GM23338 (cell line): Measurements from ENCODE around the gene ACOXL. TPM values are rescaled to one million over a fixed set of nuclear protein-coding genes. Genes with fewer than 3 reads are reported as not detected.

Source experiments
- ATAC-seq: fragments of 200-7000 bp; cut with Tn5 transposase; 3 replicates; pipeline ENCODE4 v1.9.1; 2020
- DNase-seq: peaks from one replicate; pipeline ENCODE4 v3.0.0-alpha.2; 2015; ENCODE audit warnings: low spot score
- H2AFZ ChIP-seq: fragments of 200-600 bp; sonication (generic); 2 replicates; pipeline ENCODE4 v1.8.0; 2016; ENCODE audit warnings: antibody characterized with exemption, mild to moderate bottlenecking, moderate library complexity
- H3F3A ChIP-seq: fragments of 200-600 bp; sonication (generic); replicated peaks from 2 replicates; pipeline ENCODE4 v1.8.0; 2017; ENCODE audit warnings: antibody characterized with exemption, mixed run types, low read depth
- H3K27ac ChIP-seq: fragments of 200-600 bp; sonication (generic); 2 replicates; pipeline ENCODE4 v1.6.1; 2016; ENCODE audit warnings: low read depth
- H3K27me3 ChIP-seq: fragments of 200-600 bp; sonication (generic); 2 replicates; pipeline ENCODE4 v1.8.0; 2016; ENCODE audit warnings: mild to moderate bottlenecking, mixed run types, moderate library complexity; ENCODE audit not compliant: insufficient read depth
- H3K36me3 ChIP-seq: fragments of 200-600 bp; sonication (generic); 2 replicates; pipeline ENCODE4 v1.8.0; 2016; ENCODE audit warnings: mild to moderate bottlenecking; ENCODE audit not compliant: insufficient read depth
- H3K4me1 ChIP-seq: fragments of 200-600 bp; sonication (generic); 2 replicates; pipeline ENCODE4 v1.8.0; 2016; ENCODE audit warnings: mild to moderate bottlenecking, moderate library complexity; ENCODE audit not compliant: insufficient read depth
- H3K4me2 ChIP-seq: fragments of 200-600 bp; sonication (generic); 2 replicates; pipeline ENCODE4 v1.7.1; 2017; ENCODE audit warnings: mixed run types
- H3K4me3 ChIP-seq: fragments of 200-600 bp; sonication (generic); 2 replicates; pipeline ENCODE4 v1.6.1; 2016; ENCODE audit warnings: mixed run types
- H3K79me2 ChIP-seq: fragments of 200-600 bp; sonication (generic); replicated peaks from 2 replicates; pipeline ENCODE4 v1.8.0; 2017; ENCODE audit warnings: mild to moderate bottlenecking; ENCODE audit not compliant: insufficient read depth
- H3K9me2 ChIP-seq: fragments of 200-600 bp; sonication (generic); 2 replicates; pipeline ENCODE4 v1.8.0; 2017; ENCODE audit not compliant: insufficient read depth
- H4K20me1 ChIP-seq: fragments of 200-600 bp; sonication (generic); replicated peaks from 2 replicates; pipeline ENCODE4 v1.8.0; 2017; ENCODE audit warnings: mild to moderate bottlenecking; ENCODE audit not compliant: insufficient read depth
- H3K27ac Mint-ChIP-seq: 2 replicates; pipeline ENCODE4 v1.8.0; 2020; ENCODE audit warnings: inconsistent platforms, mild to moderate bottlenecking, moderate library complexity, mixed read lengths
- H3K27me3 Mint-ChIP-seq: 3 replicates; pipeline ENCODE4 v1.8.0; 2022; ENCODE audit warnings: low read depth, mild to moderate bottlenecking, moderate library complexity, mixed read lengths, inconsistent platforms; ENCODE audit not compliant: insufficient read depth, poor library complexity
- H3K36me3 Mint-ChIP-seq: 3 replicates; pipeline ENCODE4 v1.8.0; 2021; ENCODE audit warnings: low read depth, mild to moderate bottlenecking, inconsistent platforms, moderate library complexity, mixed read lengths
- H3K4me1 Mint-ChIP-seq: 3 replicates; pipeline ENCODE4 v1.8.0; 2020; ENCODE audit warnings: mild to moderate bottlenecking, inconsistent platforms, mixed read lengths
- H3K4me3 Mint-ChIP-seq: 3 replicates; pipeline ENCODE4 v1.8.0; 2021; ENCODE audit warnings: moderate library complexity, mild to moderate bottlenecking, inconsistent platforms, mixed read lengths
- H3K9me3 Mint-ChIP-seq: 3 replicates; pipeline ENCODE4 v1.8.0; 2020; ENCODE audit warnings: moderate library complexity, mild to moderate bottlenecking, inconsistent platforms, mixed read lengths
- CREB1 ChIP-seq: fragments of 250-450 bp; sonication (Bioruptor Pico); IDR thresholded peaks from 2 replicates; pipeline ENCODE4 v1.5.0; 2020; ENCODE audit warnings: low read depth, mild to moderate bottlenecking, moderate library complexity
- CTCF ChIP-seq, 2 experiments: fragments of 200-600 bp in 1 of 2; sonication (generic) in 1 of 2; conservative IDR thresholded peaks; 2 replicates each; pipeline versions ENCODE4 v1.5.1 to v1.6.1; 2016 to 2017; ENCODE audit warnings: antibody characterized with exemption in 2 of 2, low read depth in 2 of 2, mild to moderate bottlenecking in 2 of 2, moderate library complexity in 1 of 2
- ETS1 ChIP-seq: IDR thresholded peaks from 2 replicates; pipeline ENCODE4 v1.6.1; 2016; ENCODE audit warnings: antibody characterized with exemption
- EZH2 ChIP-seq: fragments of 200-600 bp; sonication (generic); IDR thresholded peaks from one replicate; pipeline ENCODE4 v1.8.0; 2017; ENCODE audit warnings: antibody characterized with exemption, mild to moderate bottlenecking, low read depth; ENCODE audit not compliant: unreplicated experiment
- JUNB ChIP-seq: IDR thresholded peaks from one replicate; pipeline ENCODE4 v1.6.1; 2016; ENCODE audit warnings: antibody characterized with exemption; ENCODE audit not compliant: unreplicated experiment
- NANOG ChIP-seq: IDR thresholded peaks from 2 replicates; pipeline ENCODE4 v1.6.1; 2016; ENCODE audit warnings: antibody characterized with exemption, borderline replicate concordance
- POLR2AphosphoS5 ChIP-seq: IDR thresholded peaks from 2 replicates; pipeline ENCODE4 v1.6.1; 2016; ENCODE audit warnings: antibody characterized with exemption, low read depth
- REST ChIP-seq: IDR thresholded peaks from one replicate; pipeline ENCODE4 v1.6.1; 2018; ENCODE audit warnings: antibody characterized with exemption; ENCODE audit not compliant: unreplicated experiment
- ZNF114 ChIP-seq: fragments of 250-450 bp; sonication (Bioruptor Pico); IDR thresholded peaks from 2 replicates; pipeline ENCODE4 v1.5.0; 2020; ENCODE audit warnings: mild to moderate bottlenecking, moderate library complexity
- ZNF331 ChIP-seq: fragments of 250-450 bp; sonication (Bioruptor Pico); IDR thresholded peaks from 2 replicates; pipeline ENCODE4 v1.5.0; 2020; ENCODE audit warnings: low read depth, mild to moderate bottlenecking, moderate library complexity
- ZNF462 ChIP-seq: fragments of 250-450 bp; sonication (Bioruptor Pico); IDR thresholded peaks from 2 replicates; pipeline ENCODE4 v1.5.0; 2020; ENCODE audit warnings: mild to moderate bottlenecking, moderate library complexity
- polyA plus RNA-seq: library from polyadenylated mRNA; unstranded; fragments of >200 nt; fragmentation: Nextera tagmentation; extraction: Ambion mirVana; gene quantifications from 2 replicates; pipeline ENCODE4 v1.2.1, GENCODE V29; 2016
- total RNA-seq: library from RNA; depleted of rRNA; stranded (reverse); fragments of >200 nt; shearing (Covaris generic); gene quantifications from 2 replicates; pipeline ENCODE4 v1.2.3, GENCODE V29; 2014

The ACOXL gene
- total and polyA plus RNA-seq, 2 experiments from 2014 or later = 9.0 to 14.7 TPM

- TF ChIP-seq ETS1 (no peak), CREB1 (CRISPR knock-in tag) (no peak), ZNF114 (CRISPR knock-in tag) (no peak), NANOG (no peak), JUNB (no peak), ZNF331 (CRISPR knock-in tag) (no peak)
Observed at GRCh38 chr2:110843496-110843895, 111.1 kb downstream of the ACOXL start (continued).

- no peaks in the 10 kb centered on the region for H3K9me3 Mint-ChIP-seq
- H3K9me2 ChIP-seq = 0 out of 2 replicates have a peak, but pooled peaks cover 12% of the 10 kb centered on the region
- H3K79me2 ChIP-seq = no peaks in the 10 kb centered on the region
- H3K27ac Mint-ChIP-seq = no peak overlapping the region
- no peaks in the 10 kb centered on the region for H3K36me3 ChIP-seq
- ATAC-seq (no peak), DNase-seq (no peak)
- H3K36me3 Mint-ChIP-seq = peaks cover 9% of the 10 kb centered on the region
- no peak overlapping the region for H3K4me3 Mint-ChIP-seq
- no peak overlapping the region for H3K27ac ChIP-seq
- H4K20me1 ChIP-seq = no peaks in the 10 kb centered on the region
- no peak overlapping the region for H3K4me3 ChIP-seq
- peaks cover 28% of the 10 kb centered on the region for H3K4me1 Mint-ChIP-seq
- H3K27me3 Mint-ChIP-seq = peaks cover 3% of the 10 kb centered on the region
- H3K4me2 ChIP-seq = no peak overlapping the region
- H3F3A ChIP-seq = no peaks in the 10 kb centered on the region
- no peak overlapping the region for H2AFZ ChIP-seq
- no peaks in the 10 kb centered on the region for H3K27me3 ChIP-seq
- H3K4me1 ChIP-seq = peaks cover 13% of the 10 kb centered on the region
- TF ChIP-seq CREB1 (CRISPR knock-in tag) (no peak), REST (no peak), EZH2 (no peak), CTCF (conservative IDR thresholded peaks at IDR 0.05; ENCODE audit: low read depth in 2 of 2) (no peak), ETS1 (no peak), POLR2AphosphoS5 (no peak), ZNF462 (CRISPR knock-in tag) (no peak), NANOG (no peak)
Observed at GRCh38 chr2:110843959-110844510, 111.7 kb downstream of the ACOXL start.
